Activated T-helper 1 cell treated with anti-CD3 and anti-CD28 coated beads, Interleukin-12 subunit alpha, Interleukin-12 subunit beta, Interleukin-2, Interleukin-4 antibody, amounts not matched to agents 30 ng/mL and 10 ng/mL and 1 ng/mL, durations not matched to agents 14 hours and 24 hours and 36 hours (primary cell): ENCODE results near the gene CCSER1. TPM values are rescaled to one million over a fixed set of nuclear protein-coding genes. Genes with fewer than 3 reads are reported as not detected.

Source experiments
- DNase-seq: peaks from one replicate; pipeline ENCODE4 v3.0.0; 2021; ENCODE audit warnings: low spot score
- H3K27ac Mint-ChIP-seq: one replicate; pipeline ENCODE4 v1.8.0; 2021; ENCODE audit warnings: mild to moderate bottlenecking, mixed read lengths
- H3K27me3 Mint-ChIP-seq: one replicate; pipeline ENCODE4 v1.8.0; 2022; ENCODE audit warnings: mild to moderate bottlenecking, moderate library complexity, mixed read lengths; ENCODE audit not compliant: insufficient read depth
- H3K36me3 Mint-ChIP-seq: one replicate; pipeline ENCODE4 v1.8.0; 2021; ENCODE audit warnings: low read depth, mixed read lengths
- H3K4me1 Mint-ChIP-seq: one replicate; pipeline ENCODE4 v1.8.0; 2021; ENCODE audit warnings: low read depth, mixed read lengths
- H3K4me3 Mint-ChIP-seq: one replicate; pipeline ENCODE4 v1.8.0; 2021; ENCODE audit warnings: mild to moderate bottlenecking, moderate library complexity, mixed read lengths
- H3K9me3 Mint-ChIP-seq: one replicate; pipeline ENCODE4 v1.8.0; 2021; ENCODE audit warnings: mixed read lengths
- intact Hi-C: fragments of 100-400 bp; cut with micrococcal nuclease; formaldehyde crosslinking; loops from one replicate; pipeline ENCODE4 v1.15.1; 2024
- total RNA-seq: library from RNA; stranded (reverse); gene quantifications from 2 replicates; pipeline ENCODE4 v1.2.3, GENCODE V29; 2022

Gene CCSER1
- total RNA-seq, 1 donor from 2014 or later: not detected

- Mint-ChIP-seq H3K9me3 (no peaks in the 10 kb centered on the region), H3K27me3 (no peaks in the 10 kb centered on the region), H3K36me3 (no peaks in the 10 kb centered on the region), H3K4me3 (no peak overlapping the region), H3K27ac (no peak overlapping the region), H3K4me1 (no peaks in the 10 kb centered on the region)
- DNase-seq: no peak
- intact Hi-C loops: no loop called here
Measured at GRCh38 chr4:91032725-91033445, 905.7 kb downstream of the CCSER1 start.

- Mint-ChIP-seq H3K4me1 (no peaks in the 10 kb centered on the region), H3K4me3 (no peak overlapping the region), H3K9me3 (no peaks in the 10 kb centered on the region), H3K27me3 (no peaks in the 10 kb centered on the region), H3K36me3 (no peaks in the 10 kb centered on the region), H3K27ac (no peak overlapping the region)
- no peak for DNase-seq
- intact Hi-C loops: no loop called here
Measured at GRCh38 chr4:91035276-91035675, 908.1 kb downstream of the CCSER1 start.

- no peak overlapping the region for H3K4me3 Mint-ChIP-seq
- no peak overlapping the region for H3K27ac Mint-ChIP-seq
- no peaks in the 10 kb centered on the region for H3K9me3 Mint-ChIP-seq
- DNase-seq: no peak
- intact Hi-C loops: no loop called here
- no peaks in the 10 kb centered on the region for H3K27me3 Mint-ChIP-seq
- H3K4me1 Mint-ChIP-seq: no peaks in the 10 kb centered on the region
- no peaks in the 10 kb centered on the region for H3K36me3 Mint-ChIP-seq
Measured at GRCh38 chr4:91037951-91038350, 910.8 kb downstream of the CCSER1 start.

- H3K9me3 Mint-ChIP-seq: no peaks in the 10 kb centered on the region
- no peak for DNase-seq
- intact Hi-C loops: no loop called here
- H3K36me3 Mint-ChIP-seq: no peaks in the 10 kb centered on the region
- H3K4me3 Mint-ChIP-seq: no peak overlapping the region
- H3K27ac Mint-ChIP-seq: no peak overlapping the region
- H3K4me1 Mint-ChIP-seq: no peaks in the 10 kb centered on the region
- H3K27me3 Mint-ChIP-seq: no peaks in the 10 kb centered on the region
Measured at GRCh38 chr4:91057871-91058270, 930.7 kb downstream of the CCSER1 start.

GRCh38 chr4:91058345-91058744 is 931.2 kb downstream of the CCSER1 start:
- DNase-seq: no peak
- Mint-ChIP-seq H3K9me3 (no peaks in the 10 kb centered on the region), H3K4me3 (no peak overlapping the region), H3K27me3 (no peaks in the 10 kb centered on the region), H3K4me1 (no peaks in the 10 kb centered on the region), H3K27ac (no peak overlapping the region), H3K36me3 (no peaks in the 10 kb centered on the region)
- intact Hi-C loops: no loop called here

GRCh38 chr4:91064157-91064853 is 937.1 kb downstream of the CCSER1 start:
- H3K4me1 Mint-ChIP-seq: no peaks in the 10 kb centered on the region
- no peak for DNase-seq
- no peak overlapping the region for H3K27ac Mint-ChIP-seq
- no peaks in the 10 kb centered on the region for H3K36me3 Mint-ChIP-seq
- no peaks in the 10 kb centered on the region for H3K9me3 Mint-ChIP-seq
- H3K27me3 Mint-ChIP-seq: no peaks in the 10 kb centered on the region
- H3K4me3 Mint-ChIP-seq: no peak overlapping the region
- intact Hi-C loops: no loop called here

- no peak overlapping the region for H3K4me3 Mint-ChIP-seq
Measured at GRCh38 chr4:91065117-91065516, 937.9 kb downstream of the CCSER1 start.

GRCh38 chr4:91070736-91071135 is 943.5 kb downstream of the CCSER1 start:
- Mint-ChIP-seq H3K9me3 (no peaks in the 10 kb centered on the region), H3K4me1 (no peaks in the 10 kb centered on the region), H3K27ac (no peak overlapping the region), H3K27me3 (no peaks in the 10 kb centered on the region), H3K4me3 (no peak overlapping the region), H3K36me3 (no peaks in the 10 kb centered on the region)
- intact Hi-C loops: no loop called here
- no peak for DNase-seq

More at GRCh38 chr4:91065117-91065516, 937.9 kb downstream of the CCSER1 start:
- intact Hi-C loops: no loop called here
- DNase-seq: no peak
- Mint-ChIP-seq H3K9me3 (no peaks in the 10 kb centered on the region), H3K4me1 (no peaks in the 10 kb centered on the region), H3K36me3 (no peaks in the 10 kb centered on the region), H3K27me3 (no peaks in the 10 kb centered on the region), H3K27ac (no peak overlapping the region)

- no peak for DNase-seq
- no peak overlapping the region for H3K27ac Mint-ChIP-seq
- intact Hi-C loops: no loop called here
- no peaks in the 10 kb centered on the region for H3K4me1 Mint-ChIP-seq
- peaks cover 1% of the 10 kb centered on the region for H3K27me3 Mint-ChIP-seq
- H3K36me3 Mint-ChIP-seq: no peaks in the 10 kb centered on the region
- H3K4me3 Mint-ChIP-seq: no peak overlapping the region
- peaks cover 13% of the 10 kb centered on the region for H3K9me3 Mint-ChIP-seq
Measured at GRCh38 chr4:91076147-91076546, 949.0 kb downstream of the CCSER1 start.

- no peak overlapping the region for H3K4me3 Mint-ChIP-seq
- H3K9me3 Mint-ChIP-seq: no peaks in the 10 kb centered on the region
- no peaks in the 10 kb centered on the region for H3K27me3 Mint-ChIP-seq
- intact Hi-C loops: no loop called here
- H3K4me1 Mint-ChIP-seq: no peaks in the 10 kb centered on the region
- DNase-seq: no peak
- H3K27ac Mint-ChIP-seq: no peak overlapping the region
- no peaks in the 10 kb centered on the region for H3K36me3 Mint-ChIP-seq
Measured at GRCh38 chr4:91085961-91086360, 958.8 kb downstream of the CCSER1 start.

GRCh38 chr4:91087743-91088142 is 960.5 kb downstream of the CCSER1 start:
- Mint-ChIP-seq H3K27me3 (no peaks in the 10 kb centered on the region), H3K4me1 (no peaks in the 10 kb centered on the region), H3K9me3 (no peaks in the 10 kb centered on the region), H3K27ac (no peak overlapping the region), H3K4me3 (no peak overlapping the region), H3K36me3 (no peaks in the 10 kb centered on the region)
- no peak for DNase-seq
- intact Hi-C loops: no loop called here

- H3K9me3 Mint-ChIP-seq: no peaks in the 10 kb centered on the region
- no peaks in the 10 kb centered on the region for H3K27me3 Mint-ChIP-seq
Measured at GRCh38 chr4:91089178-91089577, 962.0 kb downstream of the CCSER1 start.

GRCh38 chr4:91092398-91092980 is 965.3 kb downstream of the CCSER1 start:
- no peaks in the 10 kb centered on the region for H3K27me3 Mint-ChIP-seq
- H3K4me1 Mint-ChIP-seq: no peaks in the 10 kb centered on the region

More at GRCh38 chr4:91089178-91089577, 962.0 kb downstream of the CCSER1 start:
- Mint-ChIP-seq H3K36me3 (no peaks in the 10 kb centered on the region), H3K27ac (no peak overlapping the region), H3K4me3 (no peak overlapping the region), H3K4me1 (no peaks in the 10 kb centered on the region)
- intact Hi-C loops: no loop called here
- no peak for DNase-seq

More at GRCh38 chr4:91092398-91092980, 965.3 kb downstream of the CCSER1 start:
- intact Hi-C loops: no loop called here
- DNase-seq: no peak
- no peaks in the 10 kb centered on the region for H3K36me3 Mint-ChIP-seq
- no peak overlapping the region for H3K4me3 Mint-ChIP-seq
- no peak overlapping the region for H3K27ac Mint-ChIP-seq
- peaks cover 8% of the 10 kb centered on the region for H3K9me3 Mint-ChIP-seq
